CD4-positive, CD25-positive, alpha-beta regulatory T cell (primary cell): ENCODE measurements around the gene MIX23. TPM values are rescaled to one million over a fixed set of nuclear protein-coding genes. Genes with fewer than 3 reads are reported as not detected.

ENCODE experiments used
- ATAC-seq, 2 donors: fragments of 150-1000 bp; cut with Tn5 transposase; one replicate each; pipeline ENCODE4 v1.10.0; 2021; ENCODE audit warnings: low read depth in 2 of 2, moderate number of reproducible peaks in 2 of 2, moderate library complexity in 1 of 2
- DNase-seq, 3 donors: peaks; one replicate each; pipeline versions ENCODE4 v3.0.0 to v3.0.0-alpha.2; 2012 to 2022; ENCODE audit warnings: mixed read lengths in 1 of 3
- H3K27ac ChIP-seq: one replicate; pipeline ENCODE4 v1.7.0; 2013; ENCODE audit warnings: mild to moderate bottlenecking, low read length; ENCODE audit not compliant: insufficient read depth, poor library complexity, severe bottlenecking
- H3K27me3 ChIP-seq: one replicate; pipeline ENCODE4 v1.7.0; 2013; ENCODE audit warnings: low read length; ENCODE audit not compliant: control insufficient read depth, insufficient read depth
- H3K36me3 ChIP-seq: one replicate; pipeline ENCODE4 v1.7.0; 2013; ENCODE audit warnings: mild to moderate bottlenecking, low read length, moderate library complexity; ENCODE audit not compliant: control insufficient read depth, insufficient read depth
- H3K4me1 ChIP-seq: 2 replicates; pipeline ENCODE4 v1.7.0; 2013; ENCODE audit warnings: mild to moderate bottlenecking, low read length; ENCODE audit not compliant: insufficient read depth, control insufficient read depth, poor library complexity, severe bottlenecking
- H3K4me3 ChIP-seq: one replicate; pipeline ENCODE4 v1.7.0; 2013; ENCODE audit warnings: low read depth, mild to moderate bottlenecking, low read length, moderate library complexity
- H3K9me3 ChIP-seq, 2 experiments: 1 replicate in 1 of 2; 2 replicates in 1 of 2; pipeline ENCODE4 v1.7.0; 2013; ENCODE audit warnings: low read length in 2 of 2, mild to moderate bottlenecking in 1 of 2, moderate library complexity in 1 of 2; ENCODE audit not compliant: control insufficient read depth in 2 of 2
- H3K27ac Mint-ChIP-seq, 3 donors: one replicate each; pipeline ENCODE4 v1.8.0; 2020 to 2022; ENCODE audit warnings: mild to moderate bottlenecking in 3 of 3, mixed read lengths in 3 of 3, moderate library complexity in 2 of 3
- H3K27me3 Mint-ChIP-seq: one replicate; pipeline ENCODE4 v1.8.0; 2022; ENCODE audit warnings: mild to moderate bottlenecking, mixed read lengths
- H3K36me3 Mint-ChIP-seq: one replicate; pipeline ENCODE4 v1.8.0; 2020; ENCODE audit warnings: mixed read lengths
- H3K4me1 Mint-ChIP-seq, 4 donors: one replicate each; pipeline ENCODE4 v1.8.0; 2020 to 2022; ENCODE audit warnings: mixed read lengths in 4 of 4, mild to moderate bottlenecking in 1 of 4
- H3K4me3 Mint-ChIP-seq, 4 donors: one replicate each; pipeline ENCODE4 v1.8.0; 2020 to 2022; ENCODE audit warnings: mild to moderate bottlenecking in 4 of 4, mixed read lengths in 4 of 4, moderate library complexity in 3 of 4
- H3K9me3 Mint-ChIP-seq, 7 donors: one replicate each; pipeline ENCODE4 v1.8.0; 2020 to 2022; ENCODE audit warnings: mixed read lengths in 7 of 7, mild to moderate bottlenecking in 3 of 7, moderate library complexity in 2 of 7
- polyA plus RNA-seq, 4 donors: library from polyadenylated mRNA; unstranded; fragments of 300-500 nt; fragmentation: Illumina TruSeq; gene quantifications; one replicate each; pipeline ENCODE4 v1.2.3, GENCODE V29; 2021
- total RNA-seq: library from RNA; stranded (reverse); gene quantifications from one replicate; pipeline ENCODE4 v1.2.3, GENCODE V29; 2022

The MIX23 gene
- total and polyA plus RNA-seq, 5 donors from 2014 or later, result 14.1 to 33.1 (median 23.5) TPM

GRCh38 chr3:122310361-122310760 lies 72.7 kb downstream of the MIX23 start:
- H3K27ac ChIP-seq, result no peak overlapping the region
- H3K27ac Mint-ChIP-seq, result no peak overlapping the region
- DNase-seq (no peak), ATAC-seq (no peak)
- H3K4me3 Mint-ChIP-seq, result no peak overlapping the region
- no peaks in the 10 kb centered on the region for H3K4me1 ChIP-seq
- no peaks in the 10 kb centered on the region for H3K36me3 Mint-ChIP-seq
- H3K9me3 Mint-ChIP-seq, result no peaks in the 10 kb centered on the region
- peaks cover 4% of the 10 kb centered on the region for H3K27me3 ChIP-seq
- H3K27me3 Mint-ChIP-seq, result peaks cover 5% of the 10 kb centered on the region
- no peaks in the 10 kb centered on the region for H3K9me3 ChIP-seq
- H3K4me3 ChIP-seq, result no peak overlapping the region
- no peaks in the 10 kb centered on the region for H3K36me3 ChIP-seq
- peaks cover 0 to 2% (median 0%) of the 10 kb centered on the region in 4 donors for H3K4me1 Mint-ChIP-seq

Other genes with a start within 250 kb of the MIX23 start
- not detected for gene CASR, start 199.6 kb downstream of the MIX23 start, total RNA-seq
- gene CASR, start 199.6 kb downstream of the MIX23 start, polyA plus RNA-seq, result under 1 TPM in 2 of 4 donors, not detected in 2; 0.16 to 0.45 TPM
- not detected for gene CSTA, start 58.0 kb downstream of the MIX23 start, total RNA-seq
- gene CSTA, start 58.0 kb downstream of the MIX23 start, polyA plus RNA-seq, result 1 to 10 TPM in 1 of 4 donors, not detected in 3; 1.1 TPM
- gene FAM162A, start 951 bp upstream of the MIX23 start, total RNA-seq, result 23.5 TPM
- 100 to 1,000 TPM; 103 to 126 (median 105) TPM for gene FAM162A, start 951 bp upstream of the MIX23 start, polyA plus RNA-seq
- 4.9 TPM for gene WDR5B, start 32.8 kb upstream of the MIX23 start, total RNA-seq
- gene WDR5B, start 32.8 kb upstream of the MIX23 start, polyA plus RNA-seq, result 1 to 10 TPM; 2.0 to 2.5 (median 2.4) TPM
- 57.8 TPM for gene KPNA1, start 131.7 kb upstream of the MIX23 start, total RNA-seq
- 10 to 100 TPM; 41.4 to 50.0 (median 43.8) TPM for gene KPNA1, start 131.7 kb upstream of the MIX23 start, polyA plus RNA-seq
- 47.6 TPM for gene PARP9, start 181.1 kb upstream of the MIX23 start, total RNA-seq
- 10 to 100 TPM; 24.2 to 41.9 (median 37.5) TPM for gene PARP9, start 181.1 kb upstream of the MIX23 start, polyA plus RNA-seq
- 48.0 TPM for gene DTX3L, start 181.1 kb upstream of the MIX23 start, total RNA-seq
- gene DTX3L, start 181.1 kb upstream of the MIX23 start, polyA plus RNA-seq, result 10 to 100 TPM; 25.9 to 32.8 (median 29.2) TPM
- 87.0 TPM for gene PARP15, start 194.4 kb upstream of the MIX23 start, total RNA-seq
- 10 to 100 TPM in 1 of 4 donors, 1 to 10 TPM in 3; 5.2 to 10.7 (median 7.6) TPM for gene PARP15, start 194.4 kb upstream of the MIX23 start, polyA plus RNA-seq